Measurements from ENCODE around the gene SAMD3. TPM values are rescaled to one million over a fixed set of nuclear protein-coding genes. Genes with fewer than 3 reads are reported as not detected.
"Not testable (repeated sequence)": the region's sequence is repeated elsewhere in the genome, so short reads cannot be mapped to it uniquely, and the experiment has no call there.

Gene SAMD3
- total RNA-seq, 1 donor from 2014 or later, result not detected

DNA sequence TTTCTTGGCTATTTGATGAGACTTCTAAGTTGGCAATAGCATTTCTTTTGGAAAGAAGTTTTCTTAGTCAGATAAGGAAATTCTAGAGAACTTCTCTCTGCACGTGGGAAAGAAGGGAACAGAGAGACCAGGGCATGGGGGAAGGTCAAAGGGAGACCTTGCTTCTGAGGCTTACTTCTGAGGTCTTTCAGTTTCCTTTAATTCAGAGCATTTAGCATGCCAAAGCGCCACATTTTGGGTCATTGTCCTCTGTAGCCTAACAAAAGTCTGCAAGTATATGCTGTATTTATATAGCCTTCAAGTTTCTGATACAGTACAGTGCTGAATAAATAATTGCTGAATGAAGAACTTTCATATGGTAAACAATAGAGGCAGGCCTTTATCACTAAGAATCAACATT is 95.6 kb downstream of the SAMD3 start:
- TF ChIP-seq, protein P1, sequence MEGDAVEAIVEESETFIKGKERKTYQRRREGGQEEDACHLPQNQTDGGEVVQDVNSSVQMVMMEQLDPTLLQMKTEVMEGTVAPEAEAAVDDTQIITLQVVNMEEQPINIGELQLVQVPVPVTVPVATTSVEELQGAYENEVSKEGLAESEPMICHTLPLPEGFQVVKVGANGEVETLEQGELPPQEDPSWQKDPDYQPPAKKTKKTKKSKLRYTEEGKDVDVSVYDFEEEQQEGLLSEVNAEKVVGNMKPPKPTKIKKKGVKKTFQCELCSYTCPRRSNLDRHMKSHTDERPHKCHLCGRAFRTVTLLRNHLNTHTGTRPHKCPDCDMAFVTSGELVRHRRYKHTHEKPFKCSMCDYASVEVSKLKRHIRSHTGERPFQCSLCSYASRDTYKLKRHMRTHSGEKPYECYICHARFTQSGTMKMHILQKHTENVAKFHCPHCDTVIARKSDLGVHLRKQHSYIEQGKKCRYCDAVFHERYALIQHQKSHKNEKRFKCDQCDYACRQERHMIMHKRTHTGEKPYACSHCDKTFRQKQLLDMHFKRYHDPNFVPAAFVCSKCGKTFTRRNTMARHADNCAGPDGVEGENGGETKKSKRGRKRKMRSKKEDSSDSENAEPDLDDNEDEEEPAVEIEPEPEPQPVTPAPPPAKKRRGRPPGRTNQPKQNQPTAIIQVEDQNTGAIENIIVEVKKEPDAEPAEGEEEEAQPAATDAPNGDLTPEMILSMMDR (conservative IDR thresholded peaks at IDR 0.05; ENCODE audit: low read depth, low read length), result no peak

DNA sequence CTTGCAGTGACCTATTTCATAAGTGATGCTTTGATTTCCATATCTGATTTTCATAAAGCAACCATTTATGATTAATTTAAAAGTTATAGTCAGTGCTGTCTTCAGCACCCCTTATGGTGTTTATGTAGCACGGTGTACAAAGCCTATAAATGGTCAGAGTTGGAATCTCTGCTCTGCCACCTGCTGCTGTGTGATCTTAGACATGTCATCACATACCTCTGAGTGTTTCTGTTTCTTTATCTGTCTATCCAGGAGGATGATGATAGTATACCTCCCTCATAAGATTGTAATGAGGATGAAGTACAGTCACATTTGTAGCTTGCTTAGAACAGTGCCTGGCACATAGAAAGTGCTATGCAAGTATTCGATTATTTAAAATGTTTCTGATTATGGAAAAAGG is 100.5 kb downstream of the SAMD3 start:
- TF ChIP-seq, protein P1 (conservative IDR thresholded peaks at IDR 0.05; ENCODE audit: low read depth, low read length), result no peak
- no peak overlapping the region for H3K4me3 ChIP-seq (ENCODE audit: low read depth, low read length)
- DNase-seq (ENCODE audit: low read depth), result no peak

More for the DNA sequence above, 95.6 kb downstream of the SAMD3 start:
- H3K4me3 ChIP-seq (ENCODE audit: low read depth, low read length), result no peak overlapping the region
- no peak for DNase-seq (ENCODE audit: low read depth)

DNA sequence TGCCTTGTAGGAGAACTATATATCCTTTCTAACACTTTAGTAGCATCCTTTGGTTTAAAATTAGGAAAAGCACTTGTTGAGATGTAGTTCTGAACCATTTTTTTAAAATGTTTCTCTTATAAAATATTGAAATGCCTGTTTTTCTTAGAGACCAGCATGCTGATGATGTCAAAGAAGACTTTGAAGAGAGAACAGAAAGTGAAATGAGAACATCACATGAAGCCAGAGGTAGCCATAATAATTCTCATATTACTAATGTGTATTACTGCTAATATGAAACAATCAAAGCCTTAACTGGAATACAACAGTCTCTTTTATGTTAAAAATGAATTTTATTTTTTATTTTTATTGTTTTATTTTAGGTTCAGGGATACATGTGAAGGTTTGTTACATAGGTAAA is 102.0 kb downstream of the SAMD3 start:
- no peak for DNase-seq (ENCODE audit: low read depth)
- no peak overlapping the region for H3K4me3 ChIP-seq (ENCODE audit: low read depth, low read length)
- TF ChIP-seq, protein P1 (conservative IDR thresholded peaks at IDR 0.05; ENCODE audit: low read depth, low read length), result no peak

DNA sequence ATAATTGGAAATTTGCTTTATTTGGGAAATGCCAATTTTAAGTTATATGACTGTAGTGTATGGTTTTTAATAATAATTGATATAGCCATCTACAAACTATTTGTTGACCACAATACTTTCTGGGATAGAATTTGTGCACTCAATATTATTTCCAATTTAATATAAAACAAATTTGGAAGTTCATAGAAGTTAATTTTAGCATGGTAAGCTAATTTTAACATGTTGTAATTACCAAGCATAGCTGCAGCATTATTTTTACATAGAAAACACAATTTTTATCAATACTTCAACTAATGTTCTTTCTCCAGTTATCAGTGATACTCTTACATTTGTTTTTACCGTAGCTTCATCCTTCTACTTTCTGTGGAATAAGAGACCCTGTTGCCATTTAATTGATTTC is 103.5 kb downstream of the SAMD3 start:
- no peak overlapping the region for H3K4me3 ChIP-seq (ENCODE audit: low read depth, low read length)
- TF ChIP-seq, protein P1 (conservative IDR thresholded peaks at IDR 0.05; ENCODE audit: low read depth, low read length), result no peak
- no peak for DNase-seq (ENCODE audit: low read depth)

DNA sequence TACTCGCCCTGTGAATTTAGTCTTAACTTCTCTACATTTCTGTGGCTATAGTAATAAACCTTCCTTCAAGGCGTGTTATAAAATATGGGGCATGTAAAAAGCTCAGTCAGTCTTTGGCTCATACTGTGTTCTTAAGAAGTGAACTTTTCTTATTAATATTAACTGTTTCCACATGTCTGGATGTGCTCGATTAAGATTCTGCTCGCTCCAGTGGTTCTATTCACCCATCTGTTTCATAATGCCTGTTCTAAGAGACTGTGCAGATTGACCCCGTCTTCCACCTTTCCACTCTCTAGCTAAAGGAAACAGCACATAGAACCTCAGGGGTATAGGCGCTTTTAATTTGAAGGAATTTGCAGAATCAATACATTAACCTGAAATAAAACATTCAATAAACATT is 104.5 kb downstream of the SAMD3 start:
- DNase-seq (ENCODE audit: low read depth), result peak; percentile 67
- TF ChIP-seq, protein P1 (conservative IDR thresholded peaks at IDR 0.05; ENCODE audit: low read depth, low read length), result no peak
- H3K4me3 ChIP-seq (ENCODE audit: low read depth, low read length), result no peak overlapping the region

DNA sequence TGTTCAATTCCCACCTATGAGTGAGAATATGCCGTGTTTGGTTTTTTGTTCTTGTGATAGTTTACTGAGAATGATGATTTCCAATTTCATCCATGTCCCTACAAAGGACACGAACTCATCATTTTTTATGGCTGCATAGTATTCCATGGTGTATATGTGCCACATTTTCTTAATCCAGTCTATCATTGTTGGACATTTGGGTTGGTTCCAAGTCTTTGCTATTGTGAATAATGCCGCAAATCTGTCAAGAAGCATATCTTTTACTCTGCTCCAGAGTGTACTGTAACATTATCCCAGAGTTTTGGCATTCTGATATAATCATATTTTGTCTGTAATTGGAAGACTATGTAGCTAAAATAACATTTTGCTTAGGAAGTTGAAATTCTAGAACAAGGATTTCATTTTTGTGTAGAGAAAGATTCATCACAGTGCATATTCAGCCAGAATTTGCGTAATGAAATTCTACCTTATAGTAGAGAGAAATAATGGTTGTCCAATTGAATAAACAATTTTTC is 105.5 kb downstream of the SAMD3 start:
- not testable (repeated sequence) for H3K4me3 ChIP-seq (ENCODE audit: low read depth, low read length); DNase-seq (ENCODE audit: low read depth)

DNA sequence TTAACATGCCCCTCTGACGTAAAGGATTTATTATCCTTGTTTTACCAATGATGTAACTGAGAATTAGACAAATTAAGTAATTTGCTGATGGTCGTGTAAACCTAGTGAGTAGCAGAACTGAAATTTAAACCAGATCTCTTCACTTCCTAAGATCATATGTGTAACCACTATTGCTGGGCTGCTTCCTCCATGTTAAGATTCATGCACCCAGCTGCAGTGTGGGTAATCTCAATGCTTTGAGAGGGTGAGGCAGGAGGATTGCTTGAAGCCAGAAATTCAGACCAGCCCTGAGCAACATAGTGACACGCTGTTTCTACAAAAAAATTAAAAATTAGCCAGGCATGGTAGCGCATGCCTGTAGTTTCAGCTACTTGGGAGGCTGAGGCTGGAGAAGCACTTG is 106.5 kb downstream of the SAMD3 start:
- H3K4me3 ChIP-seq (ENCODE audit: low read depth, low read length), result no peak overlapping the region
- DNase-seq (ENCODE audit: low read depth), result no peak
- TF ChIP-seq, protein P1 (conservative IDR thresholded peaks at IDR 0.05; ENCODE audit: low read depth, low read length), result no peak
